Endothelial cell of umbilical vein (primary cell): Measurements from ENCODE around the gene ARHGEF28. TPM values are rescaled to one million over a fixed set of nuclear protein-coding genes. Genes with fewer than 3 reads are reported as not detected.

Experiments
- BruUV-seq: library from RNA; stranded (reverse); fragments of 400-500 nt; replicated peaks from 2 replicates; lab custom pipeline; 2021; lab: Mats Ljungman, UMichigan
- CTCF ChIA-PET: fragments of 300-600, 350-600 bp; sonication (Branson Sonifier 250); formaldehyde crosslinking; loops from one replicate; lab custom pipeline; 2021; ENCODE audit warnings: antibody characterized with exemption, inconsistent platforms; lab: Charles Lee
- POLR2A ChIA-PET: fragments of 300-600, 350-600 bp; sonication (Branson Sonifier 250); formaldehyde crosslinking; loops from one replicate; lab custom pipeline; 2021; ENCODE audit warnings: antibody characterized with exemption, inconsistent platforms; lab: Charles Lee
- DNase-seq: peaks from one replicate; pipeline ENCODE4 v3.0.0-alpha.2; 2011; ENCODE audit warnings: low read depth, low spot score
- FAIRE-seq: peaks from 2 replicates; lab custom pipeline; 2011; peaks lifted over from hg19 to GRCh38; lab: Jason Lieb, UNC
- H2AFZ ChIP-seq: 2 replicates; pipeline ENCODE4 v1.6.0; 2012; ENCODE audit warnings: low read depth, low read length, control low read depth, inconsistent platforms
- H3K27ac ChIP-seq: 2 replicates; pipeline ENCODE4 v1.5.1; 2011; ENCODE audit warnings: low read depth, mild to moderate bottlenecking, control low read depth, low read length, moderate library complexity; ENCODE audit not compliant: insufficient read depth
- H3K27me3 ChIP-seq, 2 experiments: 2 replicates each; pipeline versions ENCODE4 v1.6.0 to v1.6.1; 2011; ENCODE audit warnings: low read length in 2 of 2, mixed read lengths in 1 of 2; ENCODE audit not compliant: control insufficient read depth in 2 of 2, insufficient read depth in 2 of 2
- H3K36me3 ChIP-seq, 2 experiments: 2 replicates in 1 of 2; 3 replicates in 1 of 2; pipeline ENCODE4 v1.5.1; 2011; ENCODE audit warnings: low read length in 2 of 2, mild to moderate bottlenecking in 1 of 2, moderate library complexity in 1 of 2; ENCODE audit not compliant: control insufficient read depth in 2 of 2, insufficient read depth in 2 of 2; ENCODE audit errors: extremely low read depth in 1 of 2
- H3K4me1 ChIP-seq: 3 replicates; pipeline ENCODE4 v1.5.1; 2011; ENCODE audit warnings: mild to moderate bottlenecking, low read length; ENCODE audit not compliant: control insufficient read depth, insufficient read depth; ENCODE audit errors: extremely low read depth
- H3K4me2 ChIP-seq: 2 replicates; pipeline ENCODE4 v1.6.1; 2011; ENCODE audit warnings: low read length, control low read depth, mixed read lengths; ENCODE audit not compliant: insufficient read depth
- H3K4me3 ChIP-seq, 3 experiments: fragments of 200-600 bp in 1 of 3; sonication (generic), shearing (Covaris generic) in 1 of 3; replicated peaks in 1 of 3; 2 replicates each; pipeline ENCODE4 v1.5.1; 2011 to 2016; ENCODE audit warnings: control low read depth in 3 of 3, low read length in 3 of 3, mild to moderate bottlenecking in 2 of 3, inconsistent platforms in 1 of 3, low read depth in 1 of 3, moderate library complexity in 1 of 3; ENCODE audit not compliant: insufficient read depth in 1 of 3
- H3K79me2 ChIP-seq: 2 replicates; pipeline ENCODE4 v1.6.0; 2012; ENCODE audit warnings: low read length, inconsistent platforms; ENCODE audit not compliant: control insufficient read depth, insufficient read depth
- H3K9ac ChIP-seq: replicated peaks from 2 replicates; pipeline ENCODE3; 2011; ENCODE audit warnings: low read length, control low read depth; ENCODE audit not compliant: insufficient read depth; ENCODE audit errors: extremely low read depth
- H3K9me1 ChIP-seq: replicated peaks from 3 replicates; pipeline ENCODE4 v1.6.0; 2011; ENCODE audit warnings: mild to moderate bottlenecking, low read length; ENCODE audit not compliant: control insufficient read depth, insufficient read depth; ENCODE audit errors: extremely low read depth
- H3K9me3 ChIP-seq: replicated peaks from 2 replicates; pipeline ENCODE4 v1.5.1; 2012; ENCODE audit warnings: low read length, inconsistent platforms; ENCODE audit not compliant: control insufficient read depth, insufficient read depth
- H4K20me1 ChIP-seq: replicated peaks from 2 replicates; pipeline ENCODE3; 2011; ENCODE audit warnings: mild to moderate bottlenecking, low read length; ENCODE audit not compliant: control insufficient read depth, insufficient read depth; ENCODE audit errors: extremely low read depth
- CTCF ChIP-seq, 2 donors: IDR thresholded peaks; 1 replicate in 1 of 2; 2 replicates in 1 of 2; pipeline ENCODE4 v1.5.1; 2011; ENCODE audit warnings: low read length in 2 of 2, mild to moderate bottlenecking in 2 of 2, moderate library complexity in 2 of 2, control low read depth in 1 of 2, inconsistent platforms in 1 of 2, low read depth in 1 of 2; ENCODE audit not compliant: insufficient read depth in 1 of 2; ENCODE audit errors: extremely low read depth in 1 of 2
- EZH2 ChIP-seq: IDR thresholded peaks from 2 replicates; pipeline ENCODE4 v1.6.1; 2012; ENCODE audit warnings: borderline replicate concordance, low read depth, mild to moderate bottlenecking, moderate library complexity, low read length, inconsistent platforms; ENCODE audit not compliant: severe bottlenecking
- FOS ChIP-seq: IDR thresholded peaks from 2 replicates; pipeline ENCODE4 v1.6.1; 2011; ENCODE audit warnings: mild to moderate bottlenecking, low read length, moderate library complexity, borderline replicate concordance; ENCODE audit not compliant: insufficient read depth
- GATA2 ChIP-seq: IDR thresholded peaks from 2 replicates; pipeline ENCODE4 v1.7.0; 2011; ENCODE audit warnings: low read depth, mild to moderate bottlenecking, moderate library complexity, mixed read lengths, low read length; ENCODE audit not compliant: insufficient read length, insufficient read depth
- JUN ChIP-seq: IDR thresholded peaks from 2 replicates; pipeline ENCODE4 v1.6.1; 2011; ENCODE audit warnings: borderline replicate concordance, low read depth; ENCODE audit not compliant: insufficient read length, insufficient read depth
- MYC ChIP-seq: IDR thresholded peaks from one replicate; pipeline ENCODE4 v1.6.1; 2011; ENCODE audit warnings: mild to moderate bottlenecking, low read depth, low read length
- POLR2A ChIP-seq: IDR thresholded peaks from 2 replicates; pipeline ENCODE4 v1.6.1; 2012; ENCODE audit warnings: low read depth, mild to moderate bottlenecking, control low read depth, low read length
- POLR2AphosphoS5 ChIP-seq: IDR thresholded peaks from 2 replicates; pipeline ENCODE4 v1.6.1; 2012; ENCODE audit warnings: low read depth, mild to moderate bottlenecking, control low read depth, low read length, moderate library complexity; ENCODE audit not compliant: insufficient read depth
- dilution Hi-C: fragments of 300-500 bp; cut with MboI; formaldehyde crosslinking; loops from one replicate; pipeline ENCODE4 v1.15.0; 2019; ENCODE audit warnings: low sequenced_read_pairs; ENCODE audit not compliant: extremely low pct_ligation_motif_present
- intact Hi-C: fragments of 100-400 bp; cut with micrococcal nuclease; formaldehyde crosslinking; loops from one replicate; pipeline ENCODE4 v1.10.0; 2022
- polyA plus RNA-seq, 4 experiments: library from polyadenylated mRNA; depleted of rRNA in 3 of 4; stranded (reverse) in 3 of 4; unstranded in 1 of 4; fragments of >200 nt; gene quantifications; 2 replicates each; pipeline versions ENCODE4 v1.2.1 to v1.2.3, GENCODE V29; 2011 to 2012; ENCODE audit warnings: missing spikeins in 1 of 4
- total RNA-seq: library from RNA; stranded (reverse); gene quantifications from 2 replicates; pipeline ENCODE4 v1.2.3, GENCODE V29; 2021
- TF ChIP-seq, protein P1 (sequence below): IDR thresholded peaks from 2 replicates; pipeline ENCODE4 v1.6.1; 2011; ENCODE audit not compliant: insufficient read depth, insufficient read length

The ARHGEF28 gene
- total and polyA plus RNA-seq, 2 donors (not counting 3 experiments of a cell fraction or from before 2014, with no cell fraction given): 29.5 to 108 TPM

- Histone ChIP-seq H3K4me2 (peak overlapping the region; percentile 28), H2AFZ (no peak overlapping the region), H3K27ac (no peak overlapping the region), H3K4me3 (no peak overlapping the region), H3K9me3 (no peaks in the 10 kb centered on the region), H3K9me1 (no peaks in the 10 kb centered on the region), H3K36me3 (peaks cover 7 to 12% of the 10 kb centered on the region in 2 experiments), H3K4me1 (peaks cover 10% of the 10 kb centered on the region), H4K20me1 (no peaks in the 10 kb centered on the region), H3K79me2 (peaks cover 2% of the 10 kb centered on the region), H3K27me3 (no peaks in the 10 kb centered on the region), H3K9ac (no peak overlapping the region)
- FAIRE-seq (no peak), DNase-seq (peak; percentile 53)
- TF ChIP-seq JUN (no peak), POLR2AphosphoS5 (no peak), GATA2 (no peak), MYC (no peak), POLR2A (no peak), FOS (no peak), CTCF (IDR thresholded peaks at IDR 0.05; ENCODE audit: extremely low read depth in 1 of 2, insufficient read depth in 1 of 2, low read depth in 1 of 2, low read length in 2 of 2) (no peak), EZH2 (no peak)
- TF ChIP-seq, protein P1, sequence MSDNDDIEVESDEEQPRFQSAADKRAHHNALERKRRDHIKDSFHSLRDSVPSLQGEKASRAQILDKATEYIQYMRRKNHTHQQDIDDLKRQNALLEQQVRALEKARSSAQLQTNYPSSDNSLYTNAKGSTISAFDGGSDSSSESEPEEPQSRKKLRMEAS: no peak
- dilution Hi-C loops (no loop called here), intact Hi-C loops (no loop called here)
- CTCF ChIA-PET: interaction anchor here (1.0 to 5.9 kb wide), 4 partner anchors 8 to 731 kb away, joined by 3 to 19 read pairs (median 6); no protein-coding TSS in a partner anchor
- no TSS peak for BruUV-seq
- POLR2A ChIA-PET: no interaction called here
These were observed 292.8 kb downstream of the ARHGEF28 start for GRCh38 chr5:73918791-73919221.
